CD14-positive monocyte (primary cell): ENCODE measurements around the gene ARRB1. TPM values are rescaled to one million over a fixed set of nuclear protein-coding genes. Genes with fewer than 3 reads are reported as not detected.

ENCODE experiments used
- DNase-seq, 3 donors: peaks; one replicate each; pipeline ENCODE4 v3.0.0-alpha.2; 2011 to 2022
- H2AFZ ChIP-seq: 2 replicates; pipeline ENCODE4 v1.6.0; 2012; ENCODE audit warnings: mild to moderate bottlenecking, low read depth, low read length, inconsistent platforms; ENCODE audit not compliant: insufficient read depth, poor library complexity, severe bottlenecking
- H3K27ac ChIP-seq, 2 donors: 1 replicate in 1 of 2; 2 replicates in 1 of 2; pipeline ENCODE4 v1.5.1; 2012 to 2013; ENCODE audit warnings: low read length in 2 of 2, control low read depth in 1 of 2, inconsistent platforms in 1 of 2, low read depth in 1 of 2, mild to moderate bottlenecking in 1 of 2
- H3K27me3 ChIP-seq, 2 donors: one replicate each; pipeline versions ENCODE4 v1.6.0 to v1.6.1; 2011 to 2013; ENCODE audit warnings: low read length in 2 of 2; ENCODE audit not compliant: control insufficient read depth in 2 of 2, insufficient read depth in 2 of 2
- H3K36me3 ChIP-seq, 2 donors: replicated peaks in 1 of 2; 1 replicate in 1 of 2; 2 replicates in 1 of 2; pipeline versions ENCODE4 v1.5.1 to v1.6.1; 2012 to 2013; ENCODE audit warnings: low read length in 2 of 2, control low read depth in 1 of 2, inconsistent platforms in 1 of 2, mild to moderate bottlenecking in 1 of 2; ENCODE audit not compliant: insufficient read depth in 2 of 2, control insufficient read depth in 1 of 2
- H3K4me1 ChIP-seq, 2 donors: 1 replicate in 1 of 2; 2 replicates in 1 of 2; pipeline versions ENCODE4 v1.5.1 to v1.6.1; 2012 to 2013; ENCODE audit warnings: low read length in 2 of 2, control low read depth in 1 of 2, inconsistent platforms in 1 of 2, mild to moderate bottlenecking in 1 of 2, moderate library complexity in 1 of 2; ENCODE audit not compliant: insufficient read depth in 2 of 2, control insufficient read depth in 1 of 2
- H3K4me2 ChIP-seq: replicated peaks from 2 replicates; pipeline ENCODE3; 2012; ENCODE audit warnings: low read length, moderate library complexity, mild to moderate bottlenecking; ENCODE audit not compliant: poor library complexity, severe bottlenecking; ENCODE audit errors: extremely low read depth
- H3K4me3 ChIP-seq, 3 experiments: fragments of 200-600 bp in 1 of 3; sonication (generic) in 1 of 3; replicated peaks in 1 of 3; 1 replicate in 2 of 3; 2 replicates in 1 of 3; pipeline ENCODE4 v1.5.1; 2011 to 2013; ENCODE audit warnings: low read length in 3 of 3, mild to moderate bottlenecking in 3 of 3, control low read depth in 2 of 3, low read depth in 2 of 3, inconsistent platforms in 1 of 3, moderate library complexity in 1 of 3
- H3K79me2 ChIP-seq: 2 replicates; pipeline ENCODE4 v1.6.0; 2012; ENCODE audit warnings: mild to moderate bottlenecking, control low read depth, inconsistent platforms, low read length, moderate library complexity; ENCODE audit not compliant: insufficient read depth
- H3K9ac ChIP-seq: 2 replicates; pipeline ENCODE4 v1.6.0; 2017; ENCODE audit warnings: low read length, mild to moderate bottlenecking; ENCODE audit not compliant: insufficient read depth, poor library complexity, severe bottlenecking
- H3K9me3 ChIP-seq, 2 donors: replicated peaks in 1 of 2; 1 replicate in 1 of 2; 2 replicates in 1 of 2; pipeline versions ENCODE4 v1.5.1 to v1.6.1; 2012 to 2013; ENCODE audit warnings: low read length in 2 of 2, control low read depth in 1 of 2; ENCODE audit not compliant: control insufficient read depth in 1 of 2, insufficient read depth in 1 of 2
- H4K20me1 ChIP-seq: 2 replicates; pipeline ENCODE4 v1.6.0; 2012; ENCODE audit warnings: mild to moderate bottlenecking, low read length, control low read depth, moderate library complexity; ENCODE audit not compliant: insufficient read depth
- H3K27ac Mint-ChIP-seq, 7 donors: one replicate each; pipeline ENCODE4 v1.8.0; 2020; ENCODE audit warnings: mild to moderate bottlenecking in 7 of 7, mixed read lengths in 7 of 7, moderate library complexity in 6 of 7, inconsistent platforms in 2 of 7
- H3K27me3 Mint-ChIP-seq, 3 donors: one replicate each; pipeline ENCODE4 v1.8.0; 2021 to 2022; ENCODE audit warnings: low read depth in 3 of 3, mild to moderate bottlenecking in 3 of 3, mixed read lengths in 3 of 3, moderate library complexity in 3 of 3, inconsistent platforms in 1 of 3
- H3K36me3 Mint-ChIP-seq, 2 donors: one replicate each; pipeline ENCODE4 v1.8.0; 2020; ENCODE audit warnings: mixed read lengths in 2 of 2, inconsistent platforms in 1 of 2, mild to moderate bottlenecking in 1 of 2
- H3K4me1 Mint-ChIP-seq: one replicate; pipeline ENCODE4 v1.8.0; 2020; ENCODE audit warnings: mild to moderate bottlenecking, mixed read lengths
- H3K4me3 Mint-ChIP-seq, 2 donors: one replicate each; pipeline ENCODE4 v1.8.0; 2020; ENCODE audit warnings: mild to moderate bottlenecking in 2 of 2, mixed read lengths in 2 of 2, moderate library complexity in 1 of 2
- H3K9me3 Mint-ChIP-seq, 7 donors: one replicate each; pipeline ENCODE4 v1.8.0; 2020 to 2022; ENCODE audit warnings: mixed read lengths in 7 of 7, mild to moderate bottlenecking in 6 of 7, moderate library complexity in 6 of 7, inconsistent platforms in 2 of 7
- WGBS: methylation state at CpG from one replicate; pipeline ENCODE4 v1.1.5; 2013; ENCODE audit warnings: missing lambda C conversion rate; ENCODE audit not compliant: insufficient coverage; 5-methylcytosine and 5-hydroxymethylcytosine counted together
- intact Hi-C, 2 donors: fragments of 100-400 bp; cut with micrococcal nuclease; formaldehyde crosslinking; loops; one replicate each; pipeline versions ENCODE4 v1.15.0 to v1.15.1; 2023
- polyA plus RNA-seq, 3 donors: library from polyadenylated mRNA; depleted of rRNA in 1 of 3; unstranded in 2 of 3; stranded (reverse) in 1 of 3; fragments of 300-500 nt in 2 of 3; fragments of >200 nt in 1 of 3; fragmentation: Illumina TruSeq in 2 of 3; gene quantifications; 1 replicate in 2 of 3; 2 replicates in 1 of 3; pipeline ENCODE4 v1.2.3, GENCODE V29; 2012 to 2021
- TF ChIP-seq, protein P1 (sequence below): fragments of 200-600 bp; IDR thresholded peaks from one replicate; pipeline ENCODE4 v1.8.0; 2022; ENCODE audit warnings: antibody characterized with exemption, mild to moderate bottlenecking

Gene ARRB1
- polyA plus RNA-seq, 3 donors = 52.6 to 114 (median 66.5) TPM

DNA sequence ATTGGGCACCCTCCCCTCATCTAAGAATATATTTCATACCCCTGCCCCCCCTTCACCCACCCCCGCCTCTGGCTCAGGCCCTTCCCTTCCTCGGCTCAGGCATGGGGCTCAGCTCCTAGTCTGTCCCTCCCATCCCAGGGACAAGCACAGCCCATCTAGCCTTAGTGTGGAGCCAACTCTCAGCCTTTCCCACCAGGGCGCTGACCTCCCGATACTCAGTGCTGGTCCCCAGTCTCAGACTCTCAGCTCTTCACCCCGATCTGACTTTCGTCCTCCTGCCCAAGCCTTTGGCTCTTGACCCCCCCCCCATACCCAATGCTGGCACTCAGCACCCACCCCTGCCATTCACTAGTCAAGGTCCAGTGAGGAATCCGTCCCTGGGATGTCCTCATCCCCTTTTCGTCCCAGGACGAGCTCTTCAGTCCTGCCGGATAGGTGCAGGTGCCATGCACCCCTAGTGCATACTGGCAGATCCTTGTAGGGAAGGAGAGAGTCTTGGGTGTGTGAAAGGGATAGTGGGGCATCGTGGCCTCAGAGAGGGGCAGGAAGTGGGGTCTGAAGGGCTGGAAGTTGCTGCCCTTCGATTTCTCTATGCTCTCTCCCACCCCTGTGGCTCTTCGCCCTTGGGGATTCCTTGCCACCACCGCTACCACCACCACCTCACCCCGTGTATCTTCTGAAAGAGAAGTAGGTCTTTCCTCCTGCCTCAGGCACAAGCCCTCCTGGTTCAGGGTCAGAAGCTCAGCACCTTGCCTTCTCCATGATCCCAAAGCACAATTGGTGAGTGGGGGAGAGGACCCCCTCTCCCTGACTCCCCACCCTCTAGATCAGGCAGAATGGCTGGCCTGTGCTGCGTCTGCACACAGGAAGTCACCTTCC, 108.5 kb downstream of the ARRB1 start:
- Histone ChIP-seq H3K27ac (no peak overlapping the region), H4K20me1 (no peaks in the 10 kb centered on the region), H3K4me1 (peaks cover 8 to 22% of the 10 kb centered on the region in 2 donors), H3K79me2 (no peaks in the 10 kb centered on the region), H3K4me2 (no peak overlapping the region), H3K9me3 (peaks cover 0 to 15% of the 10 kb centered on the region in 2 donors), H3K4me3 (no peak overlapping the region), H2AFZ (no peak overlapping the region), H3K9ac (no peak overlapping the region), H3K36me3 (no peaks in the 10 kb centered on the region), H3K27me3 (peaks cover 44 to 61% of the 10 kb centered on the region in 2 donors)
- TF ChIP-seq, protein P1, sequence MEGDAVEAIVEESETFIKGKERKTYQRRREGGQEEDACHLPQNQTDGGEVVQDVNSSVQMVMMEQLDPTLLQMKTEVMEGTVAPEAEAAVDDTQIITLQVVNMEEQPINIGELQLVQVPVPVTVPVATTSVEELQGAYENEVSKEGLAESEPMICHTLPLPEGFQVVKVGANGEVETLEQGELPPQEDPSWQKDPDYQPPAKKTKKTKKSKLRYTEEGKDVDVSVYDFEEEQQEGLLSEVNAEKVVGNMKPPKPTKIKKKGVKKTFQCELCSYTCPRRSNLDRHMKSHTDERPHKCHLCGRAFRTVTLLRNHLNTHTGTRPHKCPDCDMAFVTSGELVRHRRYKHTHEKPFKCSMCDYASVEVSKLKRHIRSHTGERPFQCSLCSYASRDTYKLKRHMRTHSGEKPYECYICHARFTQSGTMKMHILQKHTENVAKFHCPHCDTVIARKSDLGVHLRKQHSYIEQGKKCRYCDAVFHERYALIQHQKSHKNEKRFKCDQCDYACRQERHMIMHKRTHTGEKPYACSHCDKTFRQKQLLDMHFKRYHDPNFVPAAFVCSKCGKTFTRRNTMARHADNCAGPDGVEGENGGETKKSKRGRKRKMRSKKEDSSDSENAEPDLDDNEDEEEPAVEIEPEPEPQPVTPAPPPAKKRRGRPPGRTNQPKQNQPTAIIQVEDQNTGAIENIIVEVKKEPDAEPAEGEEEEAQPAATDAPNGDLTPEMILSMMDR = no peak
- Mint-ChIP-seq H3K36me3 (peaks cover 4 to 6% of the 10 kb centered on the region in 2 donors), H3K9me3 (peaks cover 0 to 16% (median 9%) of the 10 kb centered on the region in 7 donors), H3K27me3 (peaks cover 52 to 71% (median 60%) of the 10 kb centered on the region in 3 donors), H3K4me1 (peaks cover 8% of the 10 kb centered on the region), H3K4me3 (peak overlapping the region; percentile 73 to 90), H3K27ac (peak overlapping the region in 1 of 7 donors; percentile 10)
- no peak for DNase-seq
- WGBS = 69% methylated on average over 6 of the region's 16 CpGs
- intact Hi-C loops = loop anchor here in 1 of 2 donors (5.0 kb wide), 1 partner anchor 36 kb away; no protein-coding TSS in a partner anchor

DNA sequence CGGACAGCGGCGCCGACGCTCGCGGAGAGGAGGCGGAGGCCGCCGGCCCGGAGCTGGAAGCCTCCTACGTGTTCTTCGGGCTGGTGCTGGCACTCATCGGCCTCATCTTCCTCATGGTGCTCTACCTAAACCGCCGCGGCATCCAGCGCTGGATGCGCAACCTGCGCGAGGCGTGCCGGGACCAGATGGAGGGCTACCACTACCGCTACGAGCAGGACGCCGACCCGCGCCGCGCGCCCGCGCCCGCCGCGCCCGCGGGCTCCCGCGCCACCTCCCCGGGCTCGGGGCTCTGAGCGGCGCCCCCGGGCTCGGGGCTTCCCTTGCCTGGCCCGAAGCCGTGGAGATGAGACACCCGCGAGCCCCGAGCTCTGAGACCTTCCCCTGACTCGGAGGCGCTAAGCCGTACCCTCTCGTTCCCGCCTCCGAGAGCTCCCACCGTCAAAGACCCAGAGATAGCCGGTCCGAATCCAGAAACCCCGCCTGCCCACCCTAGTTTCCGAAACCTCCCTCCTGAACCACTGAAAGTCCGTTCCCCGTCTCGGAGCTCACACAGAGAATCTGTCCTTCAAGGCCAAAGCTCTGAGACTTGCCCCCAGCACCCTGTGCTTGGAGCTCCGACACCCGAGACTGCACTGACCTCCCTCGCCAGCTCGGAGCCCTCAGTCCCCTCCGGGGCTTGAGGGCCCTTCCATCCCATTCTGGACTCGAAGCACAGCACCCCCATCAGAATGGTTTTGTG, 109.4 kb downstream of the ARRB1 start:
- TF ChIP-seq, protein P1 = peak; percentile 52
- peak overlapping the region; percentile 69 for H3K4me2 ChIP-seq
- no peaks in the 10 kb centered on the region for H3K79me2 ChIP-seq
- Mint-ChIP-seq H3K36me3 (peaks cover 4 to 6% of the 10 kb centered on the region in 2 donors), H3K4me1 (peaks cover 8% of the 10 kb centered on the region), H3K9me3 (peaks cover 0 to 18% (median 9%) of the 10 kb centered on the region in 7 donors), H3K27me3 (peaks cover 51 to 69% (median 62%) of the 10 kb centered on the region in 3 donors), H3K27ac (peak overlapping the region in 2 of 7 donors; percentile 42 to 60), H3K4me3 (peak overlapping the region; percentile 73 to 90)
- peak overlapping the region in 1 of 3 experiments; percentile 59 for H3K4me3 ChIP-seq
- 8% methylated on average over 72 of the region's 72 CpGs for WGBS
- H3K4me1 ChIP-seq = peaks cover 8 to 22% of the 10 kb centered on the region in 2 donors
- H3K27me3 ChIP-seq = peaks cover 44 to 64% of the 10 kb centered on the region in 2 donors
- peak overlapping the region; percentile 61 for H2AFZ ChIP-seq
- intact Hi-C loops = loop anchor here in 1 of 2 donors (2.0 to 5.0 kb wide), 2 partner anchors 35 to 99 kb away; no protein-coding TSS in a partner anchor
- peaks cover 0 to 15% of the 10 kb centered on the region in 2 donors for H3K9me3 ChIP-seq
- no peaks in the 10 kb centered on the region for H3K36me3 ChIP-seq
- DNase-seq = no peak
- no peak overlapping the region for H3K27ac ChIP-seq
- no peaks in the 10 kb centered on the region for H4K20me1 ChIP-seq
- H3K9ac ChIP-seq = no peak overlapping the region
